DMS79 (cell line): ENCODE measurements around the gene THAP7.

Experiments
- DNase-seq: peaks from one replicate; lab custom pipeline; 2025; lab: John Stamatoyannopoulos, UW

Gene THAP7

GRCh38 chr22:21030621-21031544 lies 29.0 kb upstream of the THAP7 start:
- DNase-seq: no peak

GRCh38 chr22:21030032-21030431 lies 28.1 kb upstream of the THAP7 start:
- DNase-seq: no peak

GRCh38 chr22:21029486-21030025 lies 27.6 kb upstream of the THAP7 start:
- DNase-seq: no peak

DNA sequence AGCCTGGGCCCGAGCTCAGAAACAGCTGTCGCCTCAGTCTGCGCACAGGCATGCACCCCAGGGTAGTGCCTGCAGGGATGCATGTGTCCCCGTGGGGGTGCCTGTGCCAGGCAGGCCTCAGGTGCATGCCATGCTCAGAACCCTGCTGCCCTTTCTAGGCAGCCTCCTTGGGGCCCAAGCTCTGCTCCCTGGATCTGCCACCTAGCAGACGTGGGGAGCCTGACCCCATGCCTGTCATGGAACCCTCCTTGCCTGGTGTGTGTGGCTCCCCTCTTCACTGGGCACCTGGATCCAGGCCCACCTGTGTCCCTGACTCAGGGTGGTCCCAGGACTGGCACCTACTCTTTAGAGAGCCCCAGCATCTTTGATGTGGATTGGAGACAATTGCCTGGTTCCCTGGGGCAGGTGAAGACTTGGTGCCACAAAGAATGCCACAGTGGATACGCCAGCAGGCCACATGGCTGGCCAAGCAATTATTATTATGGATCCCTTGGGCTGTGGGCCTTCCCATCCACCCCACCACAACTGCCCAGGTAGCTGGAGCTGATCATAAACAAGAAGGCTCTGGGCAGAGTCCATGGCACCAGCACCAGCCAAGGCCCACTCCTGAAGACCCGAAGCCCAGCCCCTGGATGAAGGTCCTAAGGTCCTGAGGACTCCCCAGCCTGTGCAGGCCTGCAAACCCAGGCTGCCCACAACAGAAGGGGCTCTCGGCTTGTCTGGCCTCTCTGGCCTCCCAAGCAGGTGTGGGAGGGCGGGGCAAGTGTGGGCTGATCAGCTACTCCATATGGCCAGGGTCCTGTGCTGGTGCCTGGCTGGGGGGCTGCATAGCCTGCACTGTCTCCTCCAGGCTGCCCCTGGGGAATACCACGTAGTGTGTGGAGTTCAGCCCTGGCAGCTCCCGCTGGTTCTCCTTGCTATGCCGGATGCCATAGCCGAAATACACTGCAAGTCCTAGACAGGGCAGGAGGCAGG lies 26.6 kb upstream of the THAP7 start:
- no peak for DNase-seq

DNA sequence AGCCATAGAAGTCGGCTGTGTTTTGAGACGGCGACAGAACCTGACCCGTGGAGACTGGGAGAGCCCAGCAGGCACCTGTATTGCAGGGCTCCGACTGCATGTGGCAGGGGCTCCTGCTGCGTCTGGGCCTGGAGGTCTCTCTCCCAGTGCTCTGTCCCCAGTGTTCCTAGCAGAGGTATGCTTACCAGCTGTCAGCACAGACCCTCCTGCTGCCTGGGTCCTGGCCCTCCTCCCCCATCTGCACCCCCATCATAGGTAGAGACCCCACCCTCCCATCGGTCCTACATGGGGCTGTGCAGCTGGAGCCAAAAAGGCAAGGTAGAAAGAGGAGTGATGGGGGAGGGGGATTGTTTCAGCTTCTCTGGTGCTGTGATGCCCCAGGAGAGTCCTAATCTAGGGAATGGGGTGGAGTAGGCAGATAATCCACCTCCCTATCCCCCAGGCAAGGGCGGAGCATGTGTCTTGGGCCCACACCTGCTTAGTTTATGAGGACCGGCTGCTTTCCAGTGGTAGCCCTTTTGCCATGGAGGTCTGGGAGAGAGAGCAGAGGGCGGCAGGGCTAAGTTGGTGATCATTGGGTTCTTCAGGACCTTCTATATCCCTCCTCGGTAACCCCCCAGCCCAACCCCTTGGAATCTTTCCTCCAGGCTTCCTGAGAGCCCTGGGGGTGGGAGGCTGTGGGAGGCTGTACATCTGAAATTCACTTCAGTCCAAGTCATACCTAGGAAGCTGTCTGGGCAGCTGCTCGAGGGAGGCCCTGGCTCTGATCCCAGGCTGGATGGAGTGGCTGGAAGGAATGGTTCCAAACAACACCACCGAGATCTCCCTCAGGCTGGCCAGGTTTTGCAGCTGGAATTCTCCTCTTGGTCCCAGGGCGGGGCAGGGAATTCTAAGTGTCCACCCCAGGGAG lies 25.1 kb upstream of the THAP7 start:
- DNase-seq: no peak

- no peak for DNase-seq
These were observed 24.1 kb upstream of the THAP7 start for GRCh38 chr22:21025763-21026755.

GRCh38 chr22:21025266-21025665 lies 23.3 kb upstream of the THAP7 start:
- no peak for DNase-seq

GRCh38 chr22:21022955-21023614 lies 21.2 kb upstream of the THAP7 start:
- DNase-seq: no peak

- DNase-seq: no peak
These were observed 20.6 kb upstream of the THAP7 start for GRCh38 chr22:21022507-21022906.

DNA sequence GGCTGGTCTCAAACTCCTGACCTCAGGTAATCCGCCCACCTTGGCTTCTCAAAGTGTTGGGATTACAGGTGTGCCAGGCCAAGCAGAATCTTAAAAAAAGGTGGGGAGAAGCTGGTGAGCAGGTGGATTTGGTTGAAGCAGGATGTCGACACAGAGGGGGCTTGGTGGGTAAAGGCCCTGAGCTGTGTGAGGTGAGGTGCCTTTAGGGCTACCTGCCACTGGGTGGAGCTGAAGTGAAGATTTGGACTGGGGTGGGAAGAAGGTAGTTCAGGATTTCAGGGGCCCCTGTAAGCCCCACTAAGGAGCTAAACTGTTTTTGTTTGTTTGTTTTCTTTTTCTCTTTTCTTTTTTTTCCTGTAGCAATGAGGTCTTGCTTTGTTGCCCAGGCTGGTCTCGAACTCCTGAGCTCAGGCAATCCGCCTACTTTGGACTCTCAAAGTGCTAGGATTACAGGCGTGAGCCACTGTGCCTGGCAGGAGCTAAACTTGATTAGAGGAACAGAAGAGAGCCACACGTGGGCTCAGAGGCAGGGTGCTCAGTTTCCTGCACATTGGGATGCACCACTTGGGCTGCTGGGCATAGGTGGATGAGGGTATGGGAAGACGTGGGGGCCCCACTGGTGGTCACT lies 19.0 kb upstream of the THAP7 start:
- DNase-seq: no peak

- DNase-seq: no peak
These were observed 16.4 kb upstream of the THAP7 start for GRCh38 chr22:21018314-21018713.

GRCh38 chr22:21016644-21017420 lies 14.9 kb upstream of the THAP7 start:
- DNase-seq: no peak

DNA sequence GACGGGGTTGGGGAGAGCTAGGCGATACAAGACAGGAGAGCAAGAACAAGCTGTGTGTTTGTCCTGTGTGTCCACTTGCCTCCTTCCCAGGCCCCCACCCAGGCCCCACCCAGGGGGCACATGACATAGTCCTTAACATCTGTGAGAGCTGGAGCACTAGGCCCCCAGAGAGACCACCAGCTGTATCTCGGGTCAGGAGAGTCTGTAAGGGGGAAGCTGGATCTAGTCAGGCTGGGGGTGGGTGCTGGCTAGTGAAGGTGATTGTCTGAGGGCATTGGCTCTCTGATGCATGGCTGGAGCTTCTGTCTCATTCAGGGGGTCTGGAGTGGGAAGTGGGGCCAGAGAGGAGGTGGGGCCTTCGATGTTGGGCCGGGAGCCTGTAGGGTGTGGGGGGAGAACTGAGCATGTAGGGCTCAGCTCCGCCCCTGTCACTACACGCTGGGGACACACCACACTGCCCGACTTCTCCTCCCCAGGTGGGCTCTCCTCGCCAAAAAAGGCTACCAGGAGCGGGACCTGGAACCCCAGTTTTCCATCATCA lies 13.6 kb upstream of the THAP7 start:
- DNase-seq: no peak

- no peak for DNase-seq
These were observed 13.0 kb upstream of the THAP7 start, which contains the start of gene P2RX6 for GRCh38 chr22:21014726-21015465. P2RX6 (plus strand) TSS chr22:21015165; CDS start chr22:21015175, 10 bp downstream.

DNA sequence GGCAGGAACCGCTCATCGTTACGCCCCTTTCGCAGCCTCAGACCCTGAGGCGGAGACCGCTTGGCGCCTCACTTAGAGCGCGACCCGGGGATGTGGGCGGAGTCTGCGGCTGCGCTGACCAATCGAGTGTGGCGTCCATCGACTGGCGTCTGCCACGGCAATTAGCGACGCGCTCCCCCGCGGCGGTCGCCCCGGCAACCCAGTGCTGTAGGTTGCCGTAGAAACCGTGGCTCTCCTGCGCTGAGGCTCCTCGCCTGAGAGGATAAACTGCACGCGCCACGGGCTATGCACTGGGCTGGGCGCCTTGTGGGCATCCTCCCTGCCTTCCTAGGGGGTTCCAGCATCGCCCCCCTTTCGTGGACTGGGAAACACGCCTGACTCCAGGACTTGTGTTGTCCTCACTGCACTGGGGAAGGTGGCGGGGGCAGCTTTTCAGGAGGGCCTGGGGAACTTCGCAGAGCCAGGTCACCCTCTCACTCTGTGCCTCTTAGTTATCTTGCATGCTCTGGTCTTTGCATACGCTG lies 12.3 kb upstream of the THAP7 start:
- DNase-seq: peak; percentile 77

DNA sequence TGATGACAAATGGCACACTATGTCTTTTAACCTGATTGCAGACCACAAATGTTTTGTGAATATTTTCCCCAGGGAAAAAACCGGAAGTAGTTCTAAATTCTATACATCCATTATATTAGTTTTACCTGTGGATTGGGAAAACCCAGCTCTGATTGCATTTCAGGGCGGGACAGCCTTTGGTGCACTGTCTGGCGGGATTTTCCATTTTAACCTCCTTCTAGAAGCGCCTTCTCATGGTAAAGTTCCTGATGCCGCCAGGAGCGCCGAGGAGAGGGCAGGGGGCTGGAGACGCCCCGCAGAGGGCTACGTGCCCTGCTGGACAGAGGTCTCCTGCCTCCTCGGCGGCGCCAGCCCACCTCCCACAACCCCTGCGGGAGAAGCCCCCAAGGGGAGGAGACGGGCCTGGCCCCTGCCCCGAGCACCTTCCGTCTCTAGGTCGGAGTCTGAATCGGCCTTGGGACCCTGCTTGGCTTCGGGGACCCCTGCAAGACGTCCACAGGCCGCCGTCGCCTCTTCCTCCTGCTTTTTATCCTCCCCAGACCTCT lies 11.8 kb upstream of the THAP7 start:
- no peak for DNase-seq
